Endothelial cell of umbilical vein (primary cell): Measurements from ENCODE around the gene VPS9D1. TPM values are rescaled to one million over a fixed set of nuclear protein-coding genes. Genes with fewer than 3 reads are reported as not detected.

Source experiments
- BruUV-seq: library from RNA; stranded (reverse); fragments of 400-500 nt; replicated peaks from 2 replicates; lab custom pipeline; 2021; lab: Mats Ljungman, UMichigan
- CTCF ChIA-PET: fragments of 300-600, 350-600 bp; sonication (Branson Sonifier 250); formaldehyde crosslinking; loops from one replicate; lab custom pipeline; 2021; ENCODE audit warnings: antibody characterized with exemption, inconsistent platforms; lab: Charles Lee
- POLR2A ChIA-PET: fragments of 300-600, 350-600 bp; sonication (Branson Sonifier 250); formaldehyde crosslinking; loops from one replicate; lab custom pipeline; 2021; ENCODE audit warnings: antibody characterized with exemption, inconsistent platforms; lab: Charles Lee
- DNase-seq: peaks from one replicate; pipeline ENCODE4 v3.0.0-alpha.2; 2011; ENCODE audit warnings: low read depth, low spot score
- FAIRE-seq: peaks from 2 replicates; lab custom pipeline; 2011; peaks lifted over from hg19 to GRCh38; lab: Jason Lieb, UNC
- H2AFZ ChIP-seq: 2 replicates; pipeline ENCODE4 v1.6.0; 2012; ENCODE audit warnings: low read depth, low read length, control low read depth, inconsistent platforms
- H3K27ac ChIP-seq: 2 replicates; pipeline ENCODE4 v1.5.1; 2011; ENCODE audit warnings: low read depth, mild to moderate bottlenecking, control low read depth, low read length, moderate library complexity; ENCODE audit not compliant: insufficient read depth
- H3K27me3 ChIP-seq, 2 experiments: 2 replicates each; pipeline versions ENCODE4 v1.6.0 to v1.6.1; 2011; ENCODE audit warnings: low read length in 2 of 2, mixed read lengths in 1 of 2; ENCODE audit not compliant: control insufficient read depth in 2 of 2, insufficient read depth in 2 of 2
- H3K36me3 ChIP-seq, 2 experiments: 2 replicates in 1 of 2; 3 replicates in 1 of 2; pipeline ENCODE4 v1.5.1; 2011; ENCODE audit warnings: low read length in 2 of 2, mild to moderate bottlenecking in 1 of 2, moderate library complexity in 1 of 2; ENCODE audit not compliant: control insufficient read depth in 2 of 2, insufficient read depth in 2 of 2; ENCODE audit errors: extremely low read depth in 1 of 2
- H3K4me1 ChIP-seq: 3 replicates; pipeline ENCODE4 v1.5.1; 2011; ENCODE audit warnings: mild to moderate bottlenecking, low read length; ENCODE audit not compliant: control insufficient read depth, insufficient read depth; ENCODE audit errors: extremely low read depth
- H3K4me2 ChIP-seq: 2 replicates; pipeline ENCODE4 v1.6.1; 2011; ENCODE audit warnings: low read length, control low read depth, mixed read lengths; ENCODE audit not compliant: insufficient read depth
- H3K4me3 ChIP-seq, 3 experiments: fragments of 200-600 bp in 1 of 3; sonication (generic), shearing (Covaris generic) in 1 of 3; replicated peaks in 1 of 3; 2 replicates each; pipeline ENCODE4 v1.5.1; 2011 to 2016; ENCODE audit warnings: control low read depth in 3 of 3, low read length in 3 of 3, mild to moderate bottlenecking in 2 of 3, inconsistent platforms in 1 of 3, low read depth in 1 of 3, moderate library complexity in 1 of 3; ENCODE audit not compliant: insufficient read depth in 1 of 3
- H3K79me2 ChIP-seq: 2 replicates; pipeline ENCODE4 v1.6.0; 2012; ENCODE audit warnings: low read length, inconsistent platforms; ENCODE audit not compliant: control insufficient read depth, insufficient read depth
- H3K9ac ChIP-seq: replicated peaks from 2 replicates; pipeline ENCODE3; 2011; ENCODE audit warnings: low read length, control low read depth; ENCODE audit not compliant: insufficient read depth; ENCODE audit errors: extremely low read depth
- H3K9me1 ChIP-seq: replicated peaks from 3 replicates; pipeline ENCODE4 v1.6.0; 2011; ENCODE audit warnings: mild to moderate bottlenecking, low read length; ENCODE audit not compliant: control insufficient read depth, insufficient read depth; ENCODE audit errors: extremely low read depth
- H3K9me3 ChIP-seq: replicated peaks from 2 replicates; pipeline ENCODE4 v1.5.1; 2012; ENCODE audit warnings: low read length, inconsistent platforms; ENCODE audit not compliant: control insufficient read depth, insufficient read depth
- H4K20me1 ChIP-seq: replicated peaks from 2 replicates; pipeline ENCODE3; 2011; ENCODE audit warnings: mild to moderate bottlenecking, low read length; ENCODE audit not compliant: control insufficient read depth, insufficient read depth; ENCODE audit errors: extremely low read depth
- EZH2 ChIP-seq: IDR thresholded peaks from 2 replicates; pipeline ENCODE4 v1.6.1; 2012; ENCODE audit warnings: borderline replicate concordance, low read depth, mild to moderate bottlenecking, moderate library complexity, low read length, inconsistent platforms; ENCODE audit not compliant: severe bottlenecking
- FOS ChIP-seq: IDR thresholded peaks from 2 replicates; pipeline ENCODE4 v1.6.1; 2011; ENCODE audit warnings: mild to moderate bottlenecking, low read length, moderate library complexity, borderline replicate concordance; ENCODE audit not compliant: insufficient read depth
- MAX ChIP-seq: IDR thresholded peaks from 2 replicates; pipeline ENCODE4 v1.6.1; 2011; ENCODE audit not compliant: insufficient read depth, insufficient read length
- POLR2A ChIP-seq: IDR thresholded peaks from 2 replicates; pipeline ENCODE4 v1.6.1; 2012; ENCODE audit warnings: low read depth, mild to moderate bottlenecking, control low read depth, low read length
- POLR2AphosphoS5 ChIP-seq: IDR thresholded peaks from 2 replicates; pipeline ENCODE4 v1.6.1; 2012; ENCODE audit warnings: low read depth, mild to moderate bottlenecking, control low read depth, low read length, moderate library complexity; ENCODE audit not compliant: insufficient read depth
- dilution Hi-C: fragments of 300-500 bp; cut with MboI; formaldehyde crosslinking; loops from one replicate; pipeline ENCODE4 v1.15.0; 2019; ENCODE audit warnings: low sequenced_read_pairs; ENCODE audit not compliant: extremely low pct_ligation_motif_present
- intact Hi-C: fragments of 100-400 bp; cut with micrococcal nuclease; formaldehyde crosslinking; loops from one replicate; pipeline ENCODE4 v1.10.0; 2022
- polyA plus RNA-seq, 4 experiments: library from polyadenylated mRNA; depleted of rRNA in 3 of 4; stranded (reverse) in 3 of 4; unstranded in 1 of 4; fragments of >200 nt; gene quantifications; 2 replicates each; pipeline versions ENCODE4 v1.2.1 to v1.2.3, GENCODE V29; 2011 to 2012; ENCODE audit warnings: missing spikeins in 1 of 4
- total RNA-seq: library from RNA; stranded (reverse); gene quantifications from 2 replicates; pipeline ENCODE4 v1.2.3, GENCODE V29; 2021

The VPS9D1 gene
- total and polyA plus RNA-seq, 2 donors (not counting 3 experiments of a cell fraction or from before 2014, with no cell fraction given): 15.5 to 17.3 TPM

- Histone ChIP-seq H3K27me3 (no peaks in the 10 kb centered on the region), H3K9me3 (no peaks in the 10 kb centered on the region), H3K79me2 (peaks cover 14% of the 10 kb centered on the region), H3K36me3 (peaks cover 0 to 3% of the 10 kb centered on the region in 2 experiments), H3K9me1 (no peaks in the 10 kb centered on the region), H4K20me1 (no peaks in the 10 kb centered on the region), H3K4me3 (peak overlapping the region; percentile 45 to 95 (median 75)), H3K27ac (peak overlapping the region; percentile 78), H3K4me1 (peaks cover 9% of the 10 kb centered on the region), H3K9ac (peak overlapping the region; percentile 86), H2AFZ (peak overlapping the region; percentile 90), H3K4me2 (peak overlapping the region; percentile 88)
- FAIRE-seq (peak; percentile 78), DNase-seq (peak; percentile 66)
- TF ChIP-seq FOS (no peak), EZH2 (no peak), MAX (peak; percentile 58), POLR2A (peak; percentile 85), POLR2AphosphoS5 (peak; percentile 79)
- ChIA-PET CTCF (interaction anchor here (0.8 to 1.3 kb wide), 2 partner anchors 11 to 74 kb away, joined by 3 to 4 read pairs; no protein-coding TSS in a partner anchor), POLR2A (no interaction called here)
- intact Hi-C loops: loop anchor here (1.0 kb wide), 1 partner anchor 8 kb away; no protein-coding TSS in a partner anchor
- dilution Hi-C loops: no loop called here
- BruUV-seq: TSS peak; percentile 57
Observed at GRCh38 chr16:89711601-89712273, 9.0 kb downstream of the VPS9D1 start.
